A673 (cell line): ENCODE data around the gene HAP1. TPM values are rescaled to one million over a fixed set of nuclear protein-coding genes. Genes with fewer than 3 reads are reported as not detected.

Source experiments
- BruUV-seq: library from RNA; stranded (reverse); fragments of 400-500 nt; replicated peaks from 2 replicates; lab custom pipeline; 2021; lab: Mats Ljungman, UMichigan
- CTCF ChIA-PET: fragments of 300-600 bp; sonication (Branson Sonifier 250); formaldehyde crosslinking; loops from one replicate; lab custom pipeline; 2022; ENCODE audit warnings: antibody characterized with exemption; lab: Charles Lee
- POLR2A ChIA-PET: fragments of 300-600 bp; sonication (Branson Sonifier 250); formaldehyde crosslinking; loops from one replicate; lab custom pipeline; 2022; ENCODE audit warnings: antibody characterized with exemption; ENCODE audit not compliant: low non-redundant PET; lab: Charles Lee
- DNase-seq: peaks from one replicate; pipeline ENCODE4 v3.0.0-alpha.2; 2015; ENCODE audit warnings: low spot score
- H3K27ac ChIP-seq: fragments of 200-600 bp; sonication (generic); 2 replicates; pipeline ENCODE4 v1.5.1; 2016; ENCODE audit warnings: mixed run types, low read depth, mild to moderate bottlenecking, mixed read lengths, antibody characterized with exemption, low read length; ENCODE audit not compliant: poor library complexity, severe bottlenecking
- H3K27me3 ChIP-seq: fragments of 200-600 bp; sonication (generic); replicated peaks from 2 replicates; pipeline ENCODE4 v1.6.1; 2017; ENCODE audit warnings: mixed run types, low read depth, mild to moderate bottlenecking, mixed read lengths, antibody characterized with exemption, low read length; ENCODE audit not compliant: insufficient read depth, poor library complexity
- H3K36me3 ChIP-seq: fragments of 200-600 bp; sonication (generic); 2 replicates; pipeline ENCODE4 v1.6.1; 2016; ENCODE audit warnings: mixed run types, mild to moderate bottlenecking, mixed read lengths, antibody characterized with exemption, low read length; ENCODE audit not compliant: insufficient read depth, poor library complexity, severe bottlenecking
- H3K4me1 ChIP-seq: fragments of 200-600 bp; sonication (generic); 2 replicates; pipeline ENCODE4 v1.6.1; 2017; ENCODE audit warnings: mixed run types, mild to moderate bottlenecking, mixed read lengths, antibody characterized with exemption, low read length; ENCODE audit not compliant: insufficient read depth, poor library complexity, severe bottlenecking
- H3K4me3 ChIP-seq: fragments of 200-600 bp; sonication (generic); 2 replicates; pipeline ENCODE4 v1.5.1; 2016; ENCODE audit warnings: low read depth, mixed run types, mild to moderate bottlenecking, mixed read lengths, low read length; ENCODE audit not compliant: poor library complexity, severe bottlenecking
- H3K9me3 ChIP-seq: fragments of 200-600 bp; sonication (generic); 2 replicates; pipeline ENCODE4 v1.6.1; 2016; ENCODE audit warnings: mixed run types, low read depth, mild to moderate bottlenecking, mixed read lengths, antibody characterized with exemption, low read length; ENCODE audit not compliant: poor library complexity, severe bottlenecking
- EZH2 ChIP-seq: fragments of 200-600 bp; sonication (generic); IDR thresholded peaks from 2 replicates; pipeline ENCODE4 v1.6.1; 2017; ENCODE audit warnings: borderline replicate concordance, low read depth, mild to moderate bottlenecking, mixed read lengths, antibody characterized with exemption, low read length; ENCODE audit not compliant: poor library complexity, severe bottlenecking
- intact Hi-C: fragments of 100-400 bp; cut with micrococcal nuclease; formaldehyde crosslinking; loops from one replicate; pipeline ENCODE4 v1.10.0; 2022; ENCODE audit not compliant: unreplicated experiment
- total RNA-seq: library from RNA; stranded (reverse); gene quantifications from 2 replicates; pipeline ENCODE4 v1.2.3, GENCODE V29; 2021
- TF ChIP-seq, protein P1 (sequence below): fragments of 300-800, 200-600 bp; sonication (generic); conservative IDR thresholded peaks from 2 replicates; pipeline ENCODE4 v1.5.1; 2017; ENCODE audit warnings: low read depth, mild to moderate bottlenecking, antibody characterized with exemption, low read length, moderate library complexity, mixed read lengths

The HAP1 gene
- total RNA-seq, 1 experiment from 2014 or later: 1.4 TPM

- no peak overlapping the region for H3K27ac ChIP-seq
- H3K27me3 ChIP-seq: no peaks in the 10 kb centered on the region
- no peak for TF ChIP-seq EZH2
- TF ChIP-seq, protein P1, sequence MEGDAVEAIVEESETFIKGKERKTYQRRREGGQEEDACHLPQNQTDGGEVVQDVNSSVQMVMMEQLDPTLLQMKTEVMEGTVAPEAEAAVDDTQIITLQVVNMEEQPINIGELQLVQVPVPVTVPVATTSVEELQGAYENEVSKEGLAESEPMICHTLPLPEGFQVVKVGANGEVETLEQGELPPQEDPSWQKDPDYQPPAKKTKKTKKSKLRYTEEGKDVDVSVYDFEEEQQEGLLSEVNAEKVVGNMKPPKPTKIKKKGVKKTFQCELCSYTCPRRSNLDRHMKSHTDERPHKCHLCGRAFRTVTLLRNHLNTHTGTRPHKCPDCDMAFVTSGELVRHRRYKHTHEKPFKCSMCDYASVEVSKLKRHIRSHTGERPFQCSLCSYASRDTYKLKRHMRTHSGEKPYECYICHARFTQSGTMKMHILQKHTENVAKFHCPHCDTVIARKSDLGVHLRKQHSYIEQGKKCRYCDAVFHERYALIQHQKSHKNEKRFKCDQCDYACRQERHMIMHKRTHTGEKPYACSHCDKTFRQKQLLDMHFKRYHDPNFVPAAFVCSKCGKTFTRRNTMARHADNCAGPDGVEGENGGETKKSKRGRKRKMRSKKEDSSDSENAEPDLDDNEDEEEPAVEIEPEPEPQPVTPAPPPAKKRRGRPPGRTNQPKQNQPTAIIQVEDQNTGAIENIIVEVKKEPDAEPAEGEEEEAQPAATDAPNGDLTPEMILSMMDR: no peak
- CTCF ChIA-PET: no interaction called here
- intact Hi-C loops: no loop called here
- H3K9me3 ChIP-seq: no peaks in the 10 kb centered on the region
- no peak overlapping the region for H3K4me3 ChIP-seq
- no peaks in the 10 kb centered on the region for H3K36me3 ChIP-seq
- no peak for DNase-seq
- BruUV-seq: no TSS peak
- POLR2A ChIA-PET: no interaction called here
- no peaks in the 10 kb centered on the region for H3K4me1 ChIP-seq
Measured at GRCh38 chr17:41769985-41770384, 35.5 kb upstream of the HAP1 start.

DNA sequence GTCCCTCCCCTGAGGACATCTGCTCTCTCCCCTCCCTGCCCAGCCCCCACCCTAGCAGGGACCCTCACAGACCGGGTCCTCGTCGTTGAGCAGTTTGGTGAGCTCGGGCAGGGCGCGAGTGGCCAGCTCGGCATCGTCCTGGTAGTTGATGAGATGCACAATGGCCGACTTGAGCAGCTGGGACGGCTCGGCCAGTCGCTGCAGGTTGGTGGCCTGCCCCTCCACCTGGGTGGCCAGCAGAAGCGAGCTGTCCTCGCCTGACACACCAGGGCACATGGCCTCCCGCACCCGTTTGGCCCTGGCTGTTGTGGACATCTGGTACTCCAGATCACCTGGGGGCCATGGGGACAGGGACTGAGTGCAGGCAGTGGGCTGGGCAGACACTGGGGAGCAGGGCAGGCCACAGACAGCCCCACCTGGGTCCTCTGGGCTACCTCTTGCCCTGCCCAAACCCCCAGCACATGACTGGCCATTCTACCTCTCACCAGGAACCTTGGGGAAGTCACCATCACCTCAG is 35.0 kb upstream of the HAP1 start:
- H3K27ac ChIP-seq: no peak overlapping the region
- no peak for TF ChIP-seq EZH2
- TF ChIP-seq, protein P1: no peak
- POLR2A ChIA-PET: no interaction called here
- H3K36me3 ChIP-seq: no peaks in the 10 kb centered on the region
- CTCF ChIA-PET: no interaction called here
- BruUV-seq: no TSS peak
- DNase-seq: no peak
- no peaks in the 10 kb centered on the region for H3K4me1 ChIP-seq
- no peaks in the 10 kb centered on the region for H3K27me3 ChIP-seq
- intact Hi-C loops: no loop called here
- no peak overlapping the region for H3K4me3 ChIP-seq
- H3K9me3 ChIP-seq: no peaks in the 10 kb centered on the region

DNA sequence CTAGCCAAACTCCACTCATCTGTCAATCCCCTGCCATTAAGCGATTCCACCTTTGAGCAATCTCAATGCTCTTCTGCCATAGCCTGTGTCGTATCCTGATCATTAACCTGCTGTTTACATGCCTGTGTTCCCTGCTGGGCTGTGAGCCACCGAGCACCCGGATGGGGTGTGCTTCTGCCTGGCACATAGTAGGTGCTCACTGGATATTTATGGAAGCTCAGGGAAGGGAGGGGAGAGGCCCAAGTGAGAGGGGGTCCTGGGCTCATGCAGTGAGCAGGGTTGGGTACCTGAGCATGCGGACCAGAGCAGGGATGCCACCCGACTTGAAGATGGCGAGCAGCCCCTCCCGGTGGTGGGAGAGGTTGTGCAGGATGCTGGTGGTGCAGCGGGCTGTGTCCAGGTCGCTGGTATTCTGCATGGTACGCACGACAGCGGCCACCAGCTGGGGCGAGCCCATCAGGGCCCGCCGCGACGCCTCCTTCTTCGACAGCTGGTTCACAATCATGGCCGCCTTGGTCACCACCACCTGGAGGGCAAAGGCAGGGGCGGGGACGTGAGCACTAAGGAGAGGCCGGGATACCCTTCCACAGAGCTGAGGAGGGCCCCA is 34.3 kb upstream of the HAP1 start:
- Histone ChIP-seq H3K9me3 (no peaks in the 10 kb centered on the region), H3K27me3 (no peaks in the 10 kb centered on the region), H3K27ac (no peak overlapping the region), H3K4me1 (no peaks in the 10 kb centered on the region), H3K36me3 (no peaks in the 10 kb centered on the region), H3K4me3 (no peak overlapping the region)
- intact Hi-C loops: no loop called here
- DNase-seq: no peak
- no peak for TF ChIP-seq EZH2
- TF ChIP-seq, protein P1: no peak
- BruUV-seq: no TSS peak
- CTCF ChIA-PET: no interaction called here
- POLR2A ChIA-PET: no interaction called here
